Measurements from ENCODE around the gene HPN. TPM values are rescaled to one million over a fixed set of nuclear protein-coding genes. Genes with fewer than 3 reads are reported as not detected.
"Not testable (repeated sequence)": the region's sequence is repeated elsewhere in the genome, so short reads cannot be mapped to it uniquely, and the experiment has no call there.

The HPN gene
- total RNA-seq = 1 to 10 TPM; 2.5 to 7.2 TPM

- Histone ChIP-seq H3K4me3 (peak within 1 kb of the TSS in 1 of 2 donors; percentile 25), H3K4me1 (peaks cover 0 to 63% of the 10 kb centered on the region in 2 donors), H3K9me3 (no peaks in the 10 kb centered on the region), H3K27ac (peak within 1 kb of the TSS; percentile 81 to 82), H3K27me3 (no peaks in the 10 kb centered on the region), H3K36me3 (peaks cover 8% of the 10 kb centered on the region)
- TF ChIP-seq CTCF (IDR thresholded peaks at IDR 0.05) = no peak
- no peak for DNase-seq (ENCODE audit: low spot score)
Observed at GRCh38 chr19:35041548-35042055, at the start of gene HPN. Gene HPN (plus strand): TSS chr19:35041721. CDS start chr19:35042507, 786 bp downstream.

- not testable (repeated sequence) for H3K9me3 ChIP-seq; H3K36me3 ChIP-seq; H3K27me3 ChIP-seq; H3K4me3 ChIP-seq; DNase-seq (ENCODE audit: low spot score); H3K27ac ChIP-seq
- peaks cover 0 to 21% of the 10 kb centered on the region in 2 donors for H3K4me1 ChIP-seq
Observed at GRCh38 chr19:34992582-34992981, 48.9 kb upstream of the HPN start.

GRCh38 chr19:34994286-34994642 is 47.3 kb upstream of the HPN start:
- no peaks in the 10 kb centered on the region for H3K9me3 ChIP-seq
- peaks cover 0 to 29% of the 10 kb centered on the region in 2 donors for H3K4me1 ChIP-seq
- no peak for DNase-seq (ENCODE audit: low spot score)
- TF ChIP-seq CTCF (IDR thresholded peaks at IDR 0.05) = no peak
- no peaks in the 10 kb centered on the region for H3K27me3 ChIP-seq
- H3K36me3 ChIP-seq = no peaks in the 10 kb centered on the region
- peak overlapping the region; percentile 51 to 71 for H3K27ac ChIP-seq
- H3K4me3 ChIP-seq = no peak overlapping the region

GRCh38 chr19:34994643-34995541 is 46.6 kb upstream of the HPN start:
- Histone ChIP-seq H3K4me3 (no peak overlapping the region), H3K36me3 (no peaks in the 10 kb centered on the region), H3K4me1 (peaks cover 0 to 35% of the 10 kb centered on the region in 2 donors), H3K27me3 (no peaks in the 10 kb centered on the region), H3K9me3 (no peaks in the 10 kb centered on the region), H3K27ac (peak overlapping the region; percentile 51 to 71)
- DNase-seq (ENCODE audit: low spot score) = no peak
- TF ChIP-seq CTCF (IDR thresholded peaks at IDR 0.05) = no peak

GRCh38 chr19:34995551-34995950 is 46.0 kb upstream of the HPN start:
- H3K4me1 ChIP-seq = peaks cover 0 to 35% of the 10 kb centered on the region in 2 donors
- no peaks in the 10 kb centered on the region for H3K9me3 ChIP-seq
- TF ChIP-seq CTCF (IDR thresholded peaks at IDR 0.05) = no peak
- no peaks in the 10 kb centered on the region for H3K36me3 ChIP-seq
- H3K27me3 ChIP-seq = no peaks in the 10 kb centered on the region
- H3K4me3 ChIP-seq = no peak overlapping the region
- DNase-seq (ENCODE audit: low spot score) = no peak
- H3K27ac ChIP-seq = peak overlapping the region; percentile 51 to 71

GRCh38 chr19:34997071-34997617 is 44.4 kb upstream of the HPN start:
- TF ChIP-seq CTCF (IDR thresholded peaks at IDR 0.05) = no peak
- Histone ChIP-seq H3K27me3 (no peaks in the 10 kb centered on the region), H3K36me3 (no peaks in the 10 kb centered on the region), H3K4me3 (no peak overlapping the region), H3K27ac (peak overlapping the region; percentile 13 to 31), H3K9me3 (no peaks in the 10 kb centered on the region), H3K4me1 (peaks cover 0 to 51% of the 10 kb centered on the region in 2 donors)
- no peak for DNase-seq (ENCODE audit: low spot score)

- Histone ChIP-seq H3K4me1 (peaks cover 0 to 62% of the 10 kb centered on the region in 2 donors), H3K27ac (peak overlapping the region in 1 of 2 donors; percentile 98)
- not testable (repeated sequence) for DNase-seq (ENCODE audit: low spot score); H3K27me3 ChIP-seq; H3K4me3 ChIP-seq; H3K9me3 ChIP-seq; H3K36me3 ChIP-seq
Observed at GRCh38 chr19:34998224-34998623, 43.3 kb upstream of the HPN start.
